ENCODE results near the gene RCOR2.
"Not testable (repeated sequence)": the region's sequence is repeated elsewhere in the genome, so short reads cannot be mapped to it uniquely, and the experiment has no call there.

The RCOR2 gene

GRCh38 chr11:63876616-63877015 is 40.3 kb downstream of the RCOR2 start:
- no peak for DNase-seq (ENCODE audit: low read depth)

GRCh38 chr11:63875506-63876065 is 41.4 kb downstream of the RCOR2 start:
- DNase-seq (ENCODE audit: low read depth): no peak

DNA sequence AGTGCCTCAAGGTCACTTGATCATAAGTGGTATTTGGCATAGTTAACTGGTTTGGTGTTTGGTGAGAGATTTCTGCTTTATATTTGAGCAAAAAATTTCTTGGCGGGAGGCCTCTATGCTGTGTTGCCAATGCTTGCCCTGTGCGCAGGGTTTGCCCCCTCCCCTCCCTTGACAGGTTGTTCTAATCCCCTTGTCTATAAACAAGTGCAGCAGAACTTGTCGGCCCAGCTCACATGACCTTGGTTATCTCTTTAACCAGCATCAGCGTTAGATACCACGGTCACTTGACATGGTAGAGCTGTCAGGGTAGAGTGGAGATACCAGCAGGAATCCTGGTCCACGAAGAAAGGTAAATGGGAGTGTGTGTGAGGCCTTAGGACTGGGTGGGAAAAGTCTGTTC is 42.5 kb downstream of the RCOR2 start:
- no peak for DNase-seq (ENCODE audit: low read depth)

- no peak for DNase-seq (ENCODE audit: low read depth)
Observed at GRCh38 chr11:63873311-63873710, 43.7 kb downstream of the RCOR2 start.

DNA sequence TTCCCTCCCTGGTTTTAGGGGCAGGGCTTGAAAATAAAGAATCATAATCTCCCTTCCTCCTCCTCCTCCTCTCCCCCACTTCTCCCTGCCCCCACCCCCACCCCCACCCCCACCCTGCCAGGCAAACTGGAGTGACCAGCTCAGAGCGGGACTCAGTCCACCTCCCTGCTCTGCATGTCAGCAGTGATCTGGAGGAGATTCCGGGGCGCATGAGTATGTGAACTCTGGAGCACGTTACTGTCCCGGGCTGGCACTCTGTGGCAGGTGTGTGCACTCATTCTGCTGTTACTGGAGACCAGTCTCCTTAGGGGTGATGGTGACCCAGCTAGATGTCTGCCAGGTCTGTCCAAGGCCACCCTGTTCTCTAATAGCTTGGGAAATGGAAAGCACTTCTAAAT is 44.2 kb downstream of the RCOR2 start:
- DNase-seq (ENCODE audit: low read depth): no peak

DNA sequence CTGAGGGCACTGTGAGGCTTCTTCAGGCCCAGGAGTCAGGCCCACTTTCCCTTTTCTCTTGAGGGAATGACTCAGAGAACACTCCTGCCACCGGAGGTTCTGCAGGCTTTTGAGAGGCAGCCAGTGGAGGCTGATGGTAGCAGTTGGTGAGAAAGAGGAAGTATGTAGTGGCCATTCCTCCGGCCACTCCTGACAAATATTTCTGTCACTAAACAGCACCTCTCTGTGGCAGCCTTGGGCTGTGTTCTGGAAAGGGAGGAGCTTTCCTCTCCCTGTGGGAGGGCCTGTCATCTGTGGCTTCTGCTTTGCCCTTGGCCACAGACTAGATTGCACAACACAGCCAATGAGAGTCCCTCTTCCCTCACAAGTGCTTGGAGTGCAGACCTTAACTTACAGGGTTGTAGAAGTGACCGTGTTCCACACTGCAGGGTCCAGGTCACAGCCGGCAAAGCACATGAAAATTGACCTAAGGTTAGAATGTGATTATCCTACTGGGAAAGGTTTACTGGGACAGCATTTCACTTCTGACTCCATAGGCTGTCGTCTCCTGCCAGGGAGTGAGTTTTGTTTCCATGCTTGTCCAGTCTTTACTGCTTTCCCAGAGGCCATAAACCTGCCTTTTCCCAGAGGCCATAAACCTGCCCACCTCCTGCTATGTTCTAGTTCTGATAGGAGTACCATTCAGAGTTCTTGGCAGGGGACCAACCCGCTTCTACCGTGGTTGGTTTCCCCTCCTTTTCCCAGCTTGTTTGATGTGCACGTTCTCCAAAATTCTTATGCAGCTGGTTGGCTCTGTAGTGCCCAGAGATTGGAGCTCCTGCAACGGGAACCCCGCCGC is 44.8 kb downstream of the RCOR2 start:
- peak; percentile 10 for DNase-seq (ENCODE audit: low read depth)

- no peak for DNase-seq (ENCODE audit: low read depth)
Observed at GRCh38 chr11:63870351-63871140, 46.4 kb downstream of the RCOR2 start.

DNA sequence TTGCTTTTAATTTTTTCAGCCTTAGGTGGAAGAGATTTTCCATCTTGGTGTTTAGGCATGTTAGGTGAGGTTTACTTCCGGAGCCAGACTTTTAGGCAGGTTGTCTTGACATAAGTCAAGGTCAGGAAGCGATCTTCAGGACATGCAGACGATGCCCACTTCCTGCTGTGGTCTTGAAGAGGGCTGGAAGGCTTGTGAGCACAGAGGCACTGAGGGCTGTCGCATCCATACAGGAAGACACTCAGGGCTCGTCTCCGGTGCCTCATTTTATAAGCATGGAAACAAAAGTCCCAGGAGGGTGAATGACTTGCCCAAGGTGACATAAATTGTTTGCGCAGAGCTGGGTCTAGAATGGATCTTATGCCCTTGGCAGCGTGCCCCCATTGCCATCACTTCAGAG is 47.3 kb downstream of the RCOR2 start:
- no peak for DNase-seq (ENCODE audit: low read depth)

DNA sequence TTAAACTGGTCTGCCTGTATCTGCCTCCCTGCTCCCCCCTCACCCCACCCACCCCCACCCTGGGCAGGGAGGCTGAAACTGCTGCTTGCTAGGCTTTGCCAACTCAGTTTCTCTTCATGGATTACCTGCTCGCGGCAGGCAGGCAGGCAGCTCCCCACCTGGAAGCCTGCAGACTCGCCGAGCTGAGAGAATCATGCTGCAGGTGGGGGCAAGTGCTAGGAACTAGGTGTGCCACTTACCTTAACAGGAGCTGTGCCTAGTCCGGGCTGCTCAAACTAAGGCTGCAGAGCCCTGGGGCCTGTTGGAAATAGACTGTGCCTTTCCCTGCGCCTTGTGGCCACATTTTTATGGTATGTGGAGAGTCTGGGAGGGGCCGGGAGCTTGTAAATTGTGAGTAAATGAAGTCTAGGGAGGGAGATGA is 47.8 kb downstream of the RCOR2 start:
- no peak for DNase-seq (ENCODE audit: low read depth)

- no peak for DNase-seq (ENCODE audit: low read depth)
Observed at GRCh38 chr11:63868399-63869064, 48.4 kb downstream of the RCOR2 start.

GRCh38 chr11:63867511-63867910 is 49.5 kb downstream of the RCOR2 start:
- DNase-seq (ENCODE audit: low read depth): no peak

DNA sequence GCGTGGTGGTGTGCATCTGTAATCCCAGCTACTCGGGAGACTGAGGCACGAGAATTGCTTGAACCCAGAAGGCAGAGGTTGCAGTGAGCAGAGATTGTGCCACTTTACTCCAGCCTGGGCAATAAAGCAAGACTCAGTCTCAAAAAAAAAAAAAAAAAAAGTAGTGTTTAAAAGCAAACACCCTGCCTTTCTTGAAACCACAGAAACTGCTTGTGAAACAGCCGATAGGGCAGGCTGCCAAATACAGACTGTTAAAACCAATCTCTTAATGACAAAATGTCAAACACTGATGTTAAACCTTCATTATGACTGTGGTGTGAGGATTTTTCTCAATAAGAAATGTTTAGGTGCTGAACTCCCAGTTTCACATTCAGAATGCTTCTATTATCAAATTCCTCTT is 50.8 kb downstream of the RCOR2 start:
- peak; percentile 35 for DNase-seq (ENCODE audit: low read depth)

DNA sequence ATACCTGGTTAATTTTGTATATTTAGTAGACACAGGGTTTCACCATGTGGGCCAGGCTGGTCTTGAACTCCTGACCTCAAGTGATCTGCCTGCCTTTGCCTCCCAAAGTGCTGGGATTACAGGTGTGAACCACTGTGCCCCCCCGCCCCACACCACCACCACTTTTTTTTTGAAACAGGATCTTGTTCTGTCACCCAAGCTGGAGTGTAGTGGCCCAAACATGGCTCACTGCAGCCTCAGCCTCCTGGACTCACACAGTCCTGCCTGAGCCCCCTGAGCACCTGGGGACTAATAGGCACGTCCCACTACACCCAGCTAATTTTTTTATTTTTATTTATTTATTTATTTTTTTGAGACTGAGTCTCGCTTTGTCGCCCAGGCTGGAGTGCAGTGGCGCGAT is 53.3 kb downstream of the RCOR2 start:
- DNase-seq (ENCODE audit: low read depth): not testable (repeated sequence)

DNA sequence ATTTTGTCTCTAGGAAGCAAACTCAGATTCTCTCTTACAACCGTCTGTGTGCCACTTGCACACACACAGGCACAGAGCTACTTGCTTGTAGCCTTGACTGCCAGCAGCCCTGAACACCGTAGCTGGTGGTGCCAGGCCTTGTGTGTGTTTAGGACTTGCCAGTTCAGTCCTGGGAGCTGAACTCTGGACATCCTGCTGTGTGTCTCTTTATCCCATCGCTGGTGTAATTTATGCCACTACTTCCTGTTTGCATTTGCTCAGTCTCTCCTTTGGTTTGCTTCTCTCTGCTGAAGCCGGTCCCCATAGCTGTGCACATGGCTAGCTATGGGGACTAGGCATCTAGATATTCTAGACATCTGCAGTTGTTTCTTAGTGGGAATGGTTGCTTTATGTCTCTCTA is 54.0 kb downstream of the RCOR2 start:
- DNase-seq (ENCODE audit: low read depth): no peak
